Measurements from ENCODE around the gene WFDC1.

- TF ChIP-seq CTCF (IDR thresholded peaks at IDR 0.05; ENCODE audit: low read depth, low read length), result no peak
- no peak for TF ChIP-seq EZH2phosphoT487 (IDR thresholded peaks at IDR 0.05; ENCODE audit: low read depth)
Observed at GRCh38 chr16:84360170-84360569, 65.5 kb downstream of the WFDC1 start.

Data from OCI-LY3 (cell line).